GM19239 (cell line): ENCODE results near the gene HEXD.
"Not testable (repeated sequence)": the region's sequence is repeated elsewhere in the genome, so short reads cannot be mapped to it uniquely, and the experiment has no call there.

Experiments
- DNase-seq: peaks from one replicate; pipeline ENCODE4 v3.0.0; 2011; ENCODE audit warnings: low spot score; ENCODE audit not compliant: insufficient read length
- FAIRE-seq: peaks from 2 replicates; lab custom pipeline; 2011; peaks lifted over from hg19 to GRCh38; lab: Jason Lieb, UNC

Gene HEXD

DNA sequence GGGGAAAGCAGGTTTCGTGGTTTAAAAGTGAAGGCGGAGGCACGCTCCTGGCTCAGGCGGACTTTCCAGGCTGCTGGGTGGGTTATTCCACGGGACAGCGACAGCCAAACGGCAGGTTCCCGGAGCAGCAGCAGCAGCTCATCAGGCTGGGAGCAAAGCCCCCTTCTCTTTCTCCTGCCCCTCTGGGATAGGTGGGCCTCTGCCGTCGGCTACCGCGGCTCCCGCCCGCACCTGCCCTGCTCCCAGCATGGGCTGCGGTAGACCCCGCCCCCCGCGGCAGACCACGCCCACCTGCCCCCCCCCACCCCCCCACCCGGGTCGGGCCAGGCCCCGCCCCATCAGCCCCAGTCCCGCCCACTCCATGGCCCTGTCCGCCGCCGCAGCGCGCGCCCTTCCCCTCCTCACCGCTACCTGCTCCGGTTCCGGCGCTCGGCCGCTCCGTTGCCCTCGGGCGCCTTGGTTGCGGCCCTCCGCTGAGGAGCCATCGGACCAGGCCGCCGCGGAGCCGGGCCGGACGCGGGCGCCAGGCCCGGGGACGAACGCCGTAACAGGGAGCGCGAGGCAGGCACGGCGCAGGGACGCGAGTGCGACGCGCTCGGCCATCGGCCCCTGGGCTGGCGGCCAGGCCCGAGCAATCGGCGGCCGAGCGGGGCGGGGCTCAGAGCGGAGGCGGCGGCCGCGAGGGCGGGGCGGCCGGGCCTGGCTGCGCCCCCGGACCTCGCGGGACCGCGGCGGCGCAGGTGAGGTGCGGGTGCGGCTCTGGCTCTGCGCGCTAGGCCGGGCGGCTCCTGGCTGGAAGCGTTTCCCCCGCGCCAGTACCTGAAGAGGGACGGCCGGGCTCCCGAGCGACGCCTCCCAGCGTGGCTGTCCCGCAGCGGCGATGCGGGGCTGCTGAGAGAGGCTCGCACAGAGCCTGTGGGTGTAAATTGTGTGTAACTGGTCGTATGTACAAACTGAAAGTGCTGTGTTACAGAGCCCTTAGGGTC, at the start of gene HEXD, which contains the start of gene OGFOD3:
TSS of gene HEXD (plus strand) at position 347 of the 986 bp plus-strand sequence. CDS start 1,453 bp downstream, outside the sequence.
TSS of gene OGFOD3 (minus strand) at position 586 of the 986 bp plus-strand sequence. CDS start at position 485, 101 bp downstream.
- FAIRE-seq: no peak
- peak; percentile 90 for DNase-seq

DNA sequence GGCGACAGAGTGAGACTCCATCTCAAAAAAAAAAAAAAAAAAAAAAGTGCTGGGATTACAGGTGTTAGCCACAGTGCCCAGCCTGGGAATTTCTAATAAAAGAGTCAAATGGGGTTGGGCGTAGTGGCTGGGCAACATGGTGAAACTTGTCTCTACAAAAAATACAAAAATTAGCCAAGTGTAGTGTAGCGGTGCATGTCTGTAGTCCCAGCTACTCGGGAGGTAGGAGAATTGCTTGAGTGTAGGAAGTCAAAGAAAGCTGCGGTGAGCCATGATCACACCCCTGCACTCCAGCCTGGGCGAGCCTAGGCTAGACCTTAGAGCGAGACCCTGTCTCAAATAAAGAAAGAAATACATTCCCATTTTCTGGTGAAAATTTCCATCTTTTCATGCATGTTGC, 48.9 kb upstream of the HEXD start:
- DNase-seq (no peak), FAIRE-seq (no peak)

DNA sequence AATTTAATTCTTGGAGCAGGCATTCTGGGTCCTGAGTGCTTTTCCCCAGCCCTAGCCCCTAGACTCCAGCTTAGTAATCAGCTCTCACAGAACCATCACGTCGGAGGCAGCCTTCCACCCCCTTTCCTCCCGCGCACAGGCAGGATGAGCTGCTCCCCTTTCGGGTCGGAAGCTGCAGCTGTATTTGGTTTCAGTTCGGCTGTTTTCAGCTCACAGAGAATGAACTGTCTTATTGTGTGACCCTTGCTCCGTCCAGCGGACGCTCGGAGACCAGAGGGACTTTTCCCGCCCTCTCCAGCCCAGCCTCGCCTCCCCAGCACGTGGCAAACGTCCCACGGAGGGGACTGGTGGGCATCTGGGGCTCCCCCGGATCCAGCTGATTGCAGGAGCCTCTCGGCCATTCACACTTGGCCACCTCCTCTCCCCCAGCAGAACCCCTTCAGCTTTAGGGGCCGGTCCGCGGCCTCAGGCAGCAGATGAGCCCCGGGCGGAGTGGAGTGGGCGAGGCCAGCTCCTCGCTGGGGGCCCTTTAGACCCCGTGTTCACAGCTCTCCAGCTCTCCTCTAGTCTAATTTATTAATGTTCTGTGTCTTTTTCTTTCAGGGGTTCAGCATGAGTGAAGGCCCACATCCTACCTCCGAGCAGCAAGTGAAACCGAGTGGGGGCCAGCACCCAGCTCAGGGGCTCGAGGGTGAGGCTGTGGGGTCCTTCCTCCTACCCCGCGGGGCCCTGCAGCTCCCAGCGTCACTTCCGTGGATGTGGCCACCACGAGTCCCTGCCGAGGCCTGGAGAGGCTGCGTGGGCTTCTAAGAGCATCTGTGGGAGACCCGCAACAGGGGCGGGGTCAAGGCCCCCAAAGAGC, 47.4 kb upstream of the HEXD start:
- FAIRE-seq (peak; percentile 98), DNase-seq (peak; percentile 81)

DNA sequence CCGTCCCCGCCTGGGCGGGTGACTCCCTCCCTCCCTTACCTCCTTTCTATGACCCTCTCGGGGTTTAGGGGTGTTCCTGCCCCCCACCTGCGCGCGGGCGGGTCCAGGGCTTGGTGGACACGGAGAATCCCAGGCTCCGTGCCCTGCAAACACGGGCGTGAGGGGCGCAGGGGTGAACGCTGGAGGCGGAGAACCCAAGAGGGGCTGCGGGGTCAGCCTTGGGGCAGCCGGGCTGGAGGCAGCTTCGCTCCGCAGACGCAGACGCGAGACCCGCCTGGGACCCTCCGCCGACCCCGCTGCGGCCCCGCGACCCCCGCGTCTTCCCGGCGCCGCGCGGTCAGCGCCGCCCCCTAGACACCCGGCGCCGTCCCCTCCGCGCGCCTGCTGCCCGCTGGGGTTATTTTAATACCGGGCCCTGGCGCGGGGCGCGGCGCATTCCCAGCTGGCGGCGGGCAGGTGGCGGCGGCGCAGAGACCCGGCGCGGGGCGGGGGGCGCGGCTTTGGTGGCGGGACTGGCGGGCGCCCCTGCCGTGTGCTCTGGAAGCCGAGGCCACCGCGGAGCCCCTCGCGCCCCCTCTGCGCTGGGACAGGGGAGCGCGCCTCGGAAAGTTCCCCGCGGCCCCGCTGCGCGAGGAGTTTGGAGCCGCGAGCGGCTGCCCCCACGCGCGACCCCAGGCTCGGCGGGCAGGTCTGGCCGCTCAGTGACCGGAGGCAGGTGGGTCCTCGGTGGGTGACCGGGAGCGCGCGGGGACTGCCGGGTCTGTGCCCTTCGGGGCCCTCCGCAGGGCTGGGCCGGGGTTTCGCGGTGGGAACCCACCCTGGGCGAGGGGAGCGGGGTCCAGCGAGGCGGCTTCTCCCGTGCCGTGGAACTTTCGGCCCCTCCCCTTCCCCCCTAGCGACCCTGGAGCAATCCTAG, 46.6 kb upstream of the HEXD start, which contains the start of gene UTS2R:
TSS of gene UTS2R (plus strand) at position 433 of the 916 bp plus-strand sequence. CDS start 2,560 bp downstream, outside the sequence.
- FAIRE-seq (no peak), DNase-seq (no peak)

DNA sequence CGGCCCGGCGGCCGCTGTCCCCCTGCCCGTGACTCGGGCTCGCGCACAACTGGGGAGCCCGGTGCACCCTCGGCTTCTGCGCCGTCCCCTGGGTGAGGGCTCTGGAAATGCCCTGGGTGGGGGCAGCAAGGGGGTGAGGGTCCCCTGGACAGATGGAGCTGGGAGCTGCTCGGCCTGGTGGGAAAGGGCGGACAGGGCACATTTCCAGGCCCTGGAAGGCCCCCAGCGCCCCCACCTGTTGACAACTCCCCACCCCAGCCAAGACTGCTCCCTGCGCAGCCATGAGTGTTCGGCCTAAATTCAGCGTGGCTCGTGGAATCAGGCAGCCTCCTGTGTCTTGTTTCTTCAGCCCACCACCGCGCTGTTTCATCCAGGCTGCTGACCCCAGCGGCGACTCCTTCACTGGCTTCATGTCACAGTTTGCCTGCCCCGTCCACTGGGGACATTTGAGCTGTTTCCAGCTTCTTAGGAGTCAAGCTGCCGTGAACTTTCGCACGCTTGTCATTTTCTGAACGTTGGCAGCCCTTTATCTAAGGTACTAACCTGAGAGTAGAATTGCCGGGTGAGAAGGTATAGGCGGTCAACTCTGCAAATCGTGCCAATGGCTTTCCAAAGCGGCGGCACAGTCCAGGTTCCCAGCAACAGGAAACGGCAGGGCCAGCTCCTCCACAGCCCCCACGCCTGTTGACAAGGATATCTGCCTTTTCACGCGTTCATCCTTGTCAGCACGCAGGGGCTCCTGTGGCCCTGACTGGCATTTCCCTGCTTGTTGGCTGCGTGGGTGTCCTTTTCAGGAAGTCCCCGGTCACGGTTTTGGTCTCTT, 45.7 kb upstream of the HEXD start:
- DNase-seq (no peak), FAIRE-seq (no peak)

DNA sequence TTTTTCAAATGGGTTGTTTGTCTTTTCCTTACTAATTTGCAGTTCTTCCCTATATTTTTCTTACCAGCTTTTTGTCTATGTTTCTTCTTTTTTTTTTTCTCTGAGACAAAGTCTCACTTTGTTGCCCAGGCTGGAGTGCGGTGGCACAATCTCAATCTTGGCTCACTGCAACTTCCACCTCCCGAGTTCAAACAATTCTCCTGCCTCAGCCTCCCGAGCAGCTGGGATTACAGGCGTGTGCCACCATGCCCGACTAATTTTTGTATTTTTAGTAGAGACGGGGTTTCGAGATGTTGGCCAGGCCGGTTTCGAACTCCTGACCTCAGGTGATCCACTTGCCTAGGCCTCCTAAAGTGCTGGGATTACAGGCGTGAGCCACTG, 45.1 kb upstream of the HEXD start:
- DNase-seq, FAIRE-seq: not testable (repeated sequence)

DNA sequence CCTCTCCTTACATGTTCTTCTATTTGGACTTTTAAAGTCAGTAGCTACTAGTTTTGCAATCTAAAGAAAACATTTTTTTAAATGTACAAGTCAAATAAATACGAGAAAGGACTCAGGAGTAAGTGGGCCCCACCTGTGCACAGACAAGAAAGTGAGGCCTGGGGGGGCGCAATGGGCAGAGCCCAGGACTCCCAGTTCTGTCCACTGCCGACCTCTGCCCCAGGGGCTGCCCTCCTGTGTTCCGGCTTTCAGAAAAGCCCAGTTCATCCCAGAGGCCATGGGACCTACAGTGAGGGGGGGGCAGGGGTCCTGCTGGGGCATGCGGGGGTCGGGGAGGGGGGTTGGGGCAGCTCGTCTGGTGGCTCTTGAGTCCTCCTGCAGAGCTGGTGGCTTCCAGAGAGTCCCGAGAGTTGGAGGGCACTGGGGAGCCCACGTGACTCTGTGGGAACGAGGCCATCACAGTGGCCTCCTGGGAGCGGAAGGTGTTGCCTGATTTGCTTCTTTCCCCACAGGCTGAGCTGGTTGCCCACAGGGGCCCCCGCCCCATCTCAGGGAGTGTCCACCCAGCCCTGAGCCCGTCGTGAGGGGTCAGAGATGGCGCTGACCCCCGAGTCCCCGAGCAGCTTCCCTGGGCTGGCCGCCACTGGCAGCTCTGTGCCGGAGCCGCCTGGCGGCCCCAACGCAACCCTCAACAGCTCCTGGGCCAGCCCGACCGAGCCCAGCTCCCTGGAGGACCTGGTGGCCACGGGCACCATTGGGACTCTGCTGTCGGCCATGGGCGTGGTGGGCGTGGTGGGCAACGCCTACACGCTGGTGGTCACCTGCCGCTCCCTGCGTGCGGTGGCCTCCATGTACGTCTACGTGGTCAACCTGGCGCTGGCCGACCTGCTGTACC, 44.2 kb upstream of the HEXD start:
- FAIRE-seq (no peak), DNase-seq (no peak)

DNA sequence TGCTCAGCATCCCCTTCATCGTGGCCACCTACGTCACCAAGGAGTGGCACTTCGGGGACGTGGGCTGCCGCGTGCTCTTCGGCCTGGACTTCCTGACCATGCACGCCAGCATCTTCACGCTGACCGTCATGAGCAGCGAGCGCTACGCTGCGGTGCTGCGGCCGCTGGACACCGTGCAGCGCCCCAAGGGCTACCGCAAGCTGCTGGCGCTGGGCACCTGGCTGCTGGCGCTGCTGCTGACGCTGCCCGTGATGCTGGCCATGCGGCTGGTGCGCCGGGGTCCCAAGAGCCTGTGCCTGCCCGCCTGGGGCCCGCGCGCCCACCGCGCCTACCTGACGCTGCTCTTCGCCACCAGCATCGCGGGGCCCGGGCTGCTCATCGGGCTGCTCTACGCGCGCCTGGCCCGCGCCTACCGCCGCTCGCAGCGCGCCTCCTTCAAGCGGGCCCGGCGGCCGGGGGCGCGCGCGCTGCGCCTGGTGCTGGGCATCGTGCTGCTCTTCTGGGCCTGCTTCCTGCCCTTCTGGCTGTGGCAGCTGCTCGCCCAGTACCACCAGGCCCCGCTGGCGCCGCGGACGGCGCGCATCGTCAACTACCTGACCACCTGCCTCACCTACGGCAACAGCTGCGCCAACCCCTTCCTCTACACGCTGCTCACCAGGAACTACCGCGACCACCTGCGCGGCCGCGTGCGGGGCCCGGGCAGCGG, 43.4 kb upstream of the HEXD start:
- FAIRE-seq: no peak
- DNase-seq: no peak

DNA sequence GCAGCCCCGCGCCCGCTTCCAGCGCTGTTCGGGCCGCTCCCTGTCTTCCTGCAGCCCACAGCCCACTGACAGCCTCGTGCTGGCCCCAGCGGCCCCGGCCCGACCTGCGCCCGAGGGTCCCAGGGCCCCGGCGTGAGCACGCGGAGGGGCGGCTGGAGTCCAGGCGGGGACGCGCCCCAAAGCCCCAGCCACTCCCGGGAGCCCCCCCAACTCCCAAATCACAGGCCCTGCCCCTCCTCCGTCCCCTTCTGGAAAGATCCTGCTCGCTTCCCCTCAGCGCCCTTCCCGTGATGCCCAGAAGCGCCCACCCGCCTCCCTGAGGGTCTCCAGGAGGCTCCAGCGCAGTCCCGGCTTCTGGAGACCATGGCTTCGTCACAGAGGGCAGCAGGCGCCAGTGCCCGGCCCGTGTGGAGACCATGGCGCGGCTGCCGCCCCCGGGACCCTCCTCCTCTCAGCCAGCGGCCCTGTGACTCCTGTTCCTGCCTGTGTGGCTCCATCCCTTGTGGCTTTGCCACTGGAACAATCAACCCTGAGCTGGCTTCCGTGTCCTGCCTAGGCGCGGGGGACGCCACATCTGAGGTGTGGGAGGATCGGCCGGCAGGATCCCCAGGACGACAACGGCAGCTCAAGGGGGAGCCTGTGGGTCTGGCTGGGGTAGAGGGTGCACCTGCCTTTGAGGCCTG, 42.6 kb upstream of the HEXD start:
- FAIRE-seq: no peak
- no peak for DNase-seq

DNA sequence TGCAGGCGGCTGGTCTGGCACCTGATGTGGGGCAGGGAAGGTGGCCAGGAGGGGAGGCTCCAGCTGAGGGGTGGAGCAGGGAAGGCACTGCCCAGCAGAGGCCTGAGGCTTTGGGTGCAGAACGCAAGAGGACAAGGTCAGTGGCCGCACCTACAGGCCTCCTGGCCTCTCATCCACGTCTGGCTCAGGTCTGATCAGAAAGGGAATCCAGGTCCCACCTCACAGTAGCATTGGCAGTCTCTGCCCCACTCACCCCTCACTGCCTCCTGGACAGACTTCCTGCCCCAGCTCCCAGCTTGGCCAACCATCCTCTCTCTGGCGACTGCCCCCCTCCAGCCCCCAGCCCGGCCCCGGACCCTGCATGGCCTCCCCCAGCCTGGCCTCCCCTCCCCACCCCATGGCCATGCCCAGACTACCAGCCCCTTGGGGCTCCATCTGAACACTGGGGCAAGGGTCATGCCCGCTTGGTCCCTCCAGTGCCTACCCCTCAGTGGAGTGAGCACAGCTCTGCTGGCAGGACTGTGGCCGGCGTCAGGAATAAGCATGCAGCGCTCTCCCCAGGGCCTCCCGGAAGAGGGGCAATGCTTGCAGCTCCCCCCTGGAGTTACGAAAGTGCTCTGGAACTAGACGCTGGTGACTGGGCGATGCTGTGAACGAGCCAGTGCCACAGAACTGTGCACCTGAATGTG, 42.0 kb upstream of the HEXD start:
- DNase-seq (no peak), FAIRE-seq (no peak)

DNA sequence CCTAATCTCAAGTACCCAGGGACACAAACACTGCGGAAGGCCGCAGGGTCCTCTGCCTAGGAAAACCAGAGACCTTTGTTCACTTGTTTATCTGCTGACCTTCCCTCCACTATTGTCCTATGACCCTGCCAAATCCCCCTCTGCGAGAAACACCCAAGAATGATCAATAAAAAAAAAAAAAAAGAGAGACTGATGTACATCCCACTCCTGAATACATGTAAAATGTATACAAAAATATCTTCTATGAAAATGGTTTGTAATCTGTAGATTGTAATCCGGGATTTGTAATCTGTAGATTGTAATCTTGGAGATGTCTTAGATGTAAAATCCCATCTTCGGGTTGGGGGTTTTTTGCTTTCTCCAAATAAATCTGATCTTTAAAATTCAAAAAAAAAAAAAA, 40.9 kb upstream of the HEXD start:
- not testable (repeated sequence) for FAIRE-seq, DNase-seq

DNA sequence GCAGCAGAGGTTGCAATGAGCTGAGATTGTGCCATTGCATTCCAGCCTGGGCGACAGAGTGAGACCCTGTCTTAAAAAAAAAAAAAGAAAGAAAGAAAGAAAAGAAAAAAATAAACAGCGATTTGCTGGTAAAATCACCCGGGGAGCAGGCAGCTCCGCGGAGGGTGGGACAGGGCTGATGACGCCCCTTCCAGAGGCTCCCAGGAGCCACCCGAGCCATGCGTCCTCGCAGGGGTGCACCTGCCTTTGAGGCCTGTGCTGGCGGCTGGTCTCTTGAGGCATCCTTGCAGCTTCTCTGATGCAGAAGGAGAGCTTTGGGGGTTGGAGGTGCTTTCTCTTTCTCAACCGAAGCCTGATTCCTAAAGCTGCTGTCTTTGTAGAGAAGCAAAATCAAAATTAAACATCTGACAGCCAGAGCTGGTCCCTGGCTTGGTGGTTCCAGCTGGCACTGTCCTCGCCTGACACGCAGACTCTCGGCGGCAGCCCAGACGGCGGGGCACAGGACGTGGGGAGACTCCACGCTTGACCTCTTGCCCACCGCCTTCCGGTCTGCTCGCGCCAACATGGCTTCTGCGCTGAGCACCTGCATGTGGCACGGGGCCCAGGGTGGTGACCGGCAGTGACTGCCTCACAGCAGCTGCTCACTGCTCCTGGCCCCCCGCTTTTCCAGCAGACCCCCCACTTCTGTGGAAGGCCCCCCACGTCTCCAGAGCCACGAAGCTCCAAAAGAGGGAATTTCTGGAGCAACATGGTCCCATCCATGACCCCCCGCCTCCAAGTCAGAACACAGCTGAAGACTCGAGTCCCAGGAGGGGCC, 40.0 kb upstream of the HEXD start:
- no peak for FAIRE-seq

DNA sequence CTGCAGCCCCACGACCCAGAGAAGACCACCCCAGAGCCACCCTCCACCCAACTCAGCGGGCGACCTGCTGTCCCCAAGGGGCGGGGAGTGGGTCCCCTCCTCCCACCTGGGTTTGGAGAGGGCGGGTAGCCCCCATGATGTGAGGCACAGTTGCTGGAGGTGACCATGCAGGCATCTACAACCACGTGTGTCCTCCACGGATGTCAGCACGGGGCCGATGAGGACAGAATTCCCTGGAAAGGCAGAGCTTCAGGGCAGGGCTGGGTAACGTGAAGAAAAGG, 39.5 kb upstream of the HEXD start:
- DNase-seq (no peak), FAIRE-seq (no peak)

More for the DNA sequence above, 40.0 kb upstream of the HEXD start:
- no peak for DNase-seq

DNA sequence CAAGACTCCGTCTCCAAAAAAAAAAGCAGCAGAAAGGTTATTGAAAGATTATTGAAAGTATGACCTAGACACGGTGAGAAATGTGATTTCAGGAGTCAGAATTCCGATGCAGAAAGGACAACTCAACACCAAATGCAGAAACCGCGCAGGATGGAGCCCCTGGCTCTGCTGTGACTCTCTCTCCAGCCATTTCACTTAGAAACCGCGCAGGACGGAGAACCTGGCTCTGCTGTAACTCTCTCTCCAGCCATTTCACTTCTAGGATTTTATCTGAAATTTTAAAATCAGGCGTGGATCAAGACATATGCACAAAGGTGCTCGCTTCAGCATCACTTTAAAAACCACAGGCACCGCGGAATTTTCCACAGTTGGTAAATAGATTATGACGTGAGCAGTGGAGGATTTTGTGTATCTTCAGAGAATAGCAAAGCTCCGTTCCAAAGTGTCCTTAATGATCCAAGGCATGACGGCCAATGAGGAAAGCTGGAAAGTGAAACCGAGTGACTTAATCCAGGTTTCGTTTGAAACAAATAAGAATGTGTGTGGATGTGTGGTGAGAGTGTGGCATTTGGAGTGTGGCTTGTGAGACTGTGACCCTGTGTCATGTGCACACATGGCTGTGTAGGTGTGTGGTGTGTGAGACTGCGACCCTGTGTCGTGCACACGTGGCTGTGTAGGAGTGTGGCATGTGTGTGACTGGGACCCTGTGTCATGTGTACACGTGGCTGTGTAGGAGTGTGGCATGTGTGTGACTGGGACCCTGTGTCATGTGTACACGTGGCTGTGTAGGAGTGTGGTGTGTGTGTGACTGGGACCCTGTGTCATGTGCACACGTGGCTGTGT, 37.1 kb upstream of the HEXD start:
- FAIRE-seq (no peak), DNase-seq (no peak)

DNA sequence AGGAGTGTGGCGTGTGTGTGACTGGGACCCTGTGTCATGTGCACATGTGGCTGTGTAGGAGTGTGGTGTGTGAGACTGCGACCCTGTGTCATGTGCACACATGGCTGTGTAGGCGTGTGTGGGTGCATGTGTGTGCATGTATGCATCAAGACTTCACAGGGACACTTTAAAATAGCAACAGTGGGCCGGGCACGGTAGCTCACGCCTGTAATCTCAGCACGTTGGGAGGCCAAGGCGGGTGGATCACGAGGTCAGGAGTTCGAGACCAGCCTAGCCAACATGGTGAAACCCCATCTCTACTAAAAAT, 36.5 kb upstream of the HEXD start:
- FAIRE-seq, DNase-seq: not testable (repeated sequence)
